GM08714 (cell line): Measurements from ENCODE around the gene LONRF2.

Experiments
- H3K4me3 ChIP-seq: fragments of 200-500 bp; sonication (Bioruptor generic); 2 replicates; pipeline ENCODE4 v1.5.1; 2014; ENCODE audit warnings: mild to moderate bottlenecking, low read length, inconsistent platforms
- ZNF274 ChIP-seq: IDR thresholded peaks from 2 replicates; pipeline ENCODE4 v1.6.1; 2012; ENCODE audit warnings: mild to moderate bottlenecking, low read depth, low read length

LONRF2 gene

GRCh38 chr2:100273387-100273786 lies 48.9 kb downstream of the LONRF2 start:
- no peak overlapping the region for H3K4me3 ChIP-seq
- TF ChIP-seq ZNF274, result no peak

DNA sequence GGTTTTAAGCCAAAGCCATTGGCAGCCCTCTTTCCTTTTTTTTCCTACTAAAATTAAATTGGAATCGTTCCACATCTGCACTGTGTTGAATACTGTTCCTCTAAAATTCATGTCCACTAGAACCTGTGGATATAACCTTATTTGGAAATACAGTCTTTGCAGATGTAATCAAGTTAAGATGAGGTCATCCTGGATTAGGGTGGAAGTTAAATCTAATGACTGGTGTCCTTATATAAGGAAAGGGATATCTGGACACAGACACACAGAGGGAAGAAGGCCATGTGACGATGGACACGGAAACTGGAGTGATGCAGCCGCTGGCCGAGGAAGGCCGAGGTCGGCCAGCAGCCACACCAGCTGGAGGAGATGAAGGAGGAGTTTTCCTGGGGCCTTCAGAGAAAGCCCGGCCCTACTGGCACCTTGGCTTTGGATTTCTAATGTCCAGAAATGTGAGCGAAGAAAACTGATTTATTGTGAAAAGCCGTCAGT lies 49.4 kb downstream of the LONRF2 start:
- TF ChIP-seq ZNF274, result no peak
- no peak overlapping the region for H3K4me3 ChIP-seq

- TF ChIP-seq ZNF274, result no peak
- H3K4me3 ChIP-seq, result no peak overlapping the region
Measured at GRCh38 chr2:100271210-100271609, 51.1 kb downstream of the LONRF2 start.

DNA sequence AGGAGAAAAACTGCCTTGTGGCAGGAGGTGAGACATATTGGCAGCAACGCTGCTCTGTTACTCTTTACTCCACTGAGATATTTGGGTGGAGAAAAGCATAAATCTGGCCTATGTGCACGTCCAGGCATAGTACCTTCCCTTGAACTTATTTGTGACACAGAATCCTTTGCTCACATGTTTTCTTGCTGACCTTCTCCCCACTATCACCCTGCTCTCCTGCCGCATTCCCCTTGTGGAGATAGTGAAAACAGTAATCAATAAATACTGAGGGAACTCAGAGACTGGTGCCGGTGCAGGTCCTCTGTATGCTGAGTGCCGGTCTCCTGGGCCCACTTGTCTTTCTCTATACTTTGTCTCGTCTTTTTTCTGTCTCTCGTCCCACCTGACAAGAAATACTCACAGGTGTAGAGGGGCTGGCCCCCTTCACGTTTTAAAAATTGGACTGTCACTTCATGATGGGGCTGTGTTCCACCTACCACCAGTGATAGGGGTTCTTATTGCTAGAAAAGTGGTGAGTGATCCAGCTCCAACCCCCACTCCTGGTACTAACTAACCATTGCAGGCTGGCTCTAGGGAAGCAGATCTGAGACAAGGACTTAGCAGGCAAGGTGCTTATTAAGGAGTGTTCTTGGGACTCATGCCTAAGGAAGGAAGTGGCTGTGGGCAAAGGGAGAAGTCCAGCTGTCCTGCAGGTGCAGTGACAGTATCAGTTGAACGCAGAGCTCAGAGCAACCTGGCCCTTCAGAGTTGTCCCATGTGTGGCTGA lies 51.7 kb downstream of the LONRF2 start:
- H3K4me3 ChIP-seq, result no peak overlapping the region
- TF ChIP-seq ZNF274, result no peak

- no peak for TF ChIP-seq ZNF274
Measured at GRCh38 chr2:100269889-100270288, 52.4 kb downstream of the LONRF2 start.

GRCh38 chr2:100268986-100269385 lies 53.3 kb downstream of the LONRF2 start:
- H3K4me3 ChIP-seq, result no peak overlapping the region
- TF ChIP-seq ZNF274, result no peak

More at GRCh38 chr2:100269889-100270288, 52.4 kb downstream of the LONRF2 start:
- no peak overlapping the region for H3K4me3 ChIP-seq

GRCh38 chr2:100267751-100268150 lies 54.5 kb downstream of the LONRF2 start:
- TF ChIP-seq ZNF274, result no peak
- no peak overlapping the region for H3K4me3 ChIP-seq

GRCh38 chr2:100266126-100266525 lies 56.2 kb downstream of the LONRF2 start:
- no peak overlapping the region for H3K4me3 ChIP-seq
- TF ChIP-seq ZNF274, result no peak

- TF ChIP-seq ZNF274, result no peak
Measured at GRCh38 chr2:100265226-100265625, 57.1 kb downstream of the LONRF2 start.

GRCh38 chr2:100264651-100265050 lies 57.6 kb downstream of the LONRF2 start:
- H3K4me3 ChIP-seq, result no peak overlapping the region
- TF ChIP-seq ZNF274, result no peak

More at GRCh38 chr2:100265226-100265625, 57.1 kb downstream of the LONRF2 start:
- no peak overlapping the region for H3K4me3 ChIP-seq

DNA sequence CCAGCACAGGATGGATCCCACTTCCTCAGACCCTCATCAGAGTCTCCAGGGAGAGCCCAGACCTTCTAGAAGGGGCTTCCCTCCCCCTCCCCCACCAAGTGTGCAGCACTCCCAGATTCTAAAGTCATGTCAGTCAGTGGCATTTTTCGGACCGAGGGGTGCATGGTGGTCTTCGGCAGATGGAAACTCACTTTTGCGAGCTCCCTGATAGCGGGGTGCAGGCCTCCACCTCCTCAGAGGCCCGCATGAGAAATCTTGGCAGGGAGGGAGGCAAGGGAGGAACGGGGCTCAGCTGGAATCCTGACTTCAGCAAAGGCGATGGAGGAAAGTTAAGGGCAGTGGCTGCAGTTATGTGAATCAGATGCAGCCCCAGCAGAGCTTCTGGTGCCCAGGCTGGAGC lies 58.2 kb downstream of the LONRF2 start:
- TF ChIP-seq ZNF274, result no peak
- H3K4me3 ChIP-seq, result no peak overlapping the region

DNA sequence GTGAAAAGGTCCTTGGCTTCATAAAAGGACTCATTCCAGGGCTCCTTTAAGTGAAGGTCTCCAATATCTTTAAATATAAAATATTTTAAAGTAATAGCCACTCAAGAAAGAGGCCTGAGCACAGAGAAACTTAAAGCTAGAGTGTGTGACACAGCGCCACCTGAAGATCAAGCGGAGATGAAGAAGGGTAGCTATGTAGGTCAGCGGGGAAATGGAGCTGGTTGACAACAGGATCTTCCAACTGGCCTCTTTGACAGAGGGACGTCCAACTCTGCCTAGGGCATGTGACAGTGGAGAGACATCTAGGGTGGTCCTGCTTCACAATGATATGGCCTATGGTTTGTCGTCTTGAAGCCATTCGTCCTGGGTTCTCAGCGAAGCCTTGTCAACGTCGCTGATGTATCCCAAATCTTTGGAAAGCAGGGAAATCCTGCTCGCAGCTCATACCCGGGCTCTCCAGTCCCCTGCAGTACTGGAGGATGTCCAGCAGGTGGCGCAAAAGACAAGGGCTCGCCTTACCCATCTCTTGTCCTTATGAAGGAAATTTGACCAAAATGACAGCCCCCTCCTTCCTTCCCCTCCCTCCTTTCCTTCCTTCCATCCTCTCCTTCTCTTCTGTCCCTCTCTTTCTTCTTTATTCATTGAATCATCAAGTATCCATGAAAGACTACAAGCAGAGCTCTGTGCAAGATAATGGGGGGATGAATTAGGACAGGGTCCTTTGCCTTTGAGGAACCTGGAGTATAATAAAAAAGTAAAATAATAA lies 59.6 kb downstream of the LONRF2 start:
- H3K4me3 ChIP-seq, result no peak overlapping the region
- no peak for TF ChIP-seq ZNF274

GRCh38 chr2:100262046-100262445 lies 60.3 kb downstream of the LONRF2 start:
- no peak for TF ChIP-seq ZNF274
- H3K4me3 ChIP-seq, result no peak overlapping the region

DNA sequence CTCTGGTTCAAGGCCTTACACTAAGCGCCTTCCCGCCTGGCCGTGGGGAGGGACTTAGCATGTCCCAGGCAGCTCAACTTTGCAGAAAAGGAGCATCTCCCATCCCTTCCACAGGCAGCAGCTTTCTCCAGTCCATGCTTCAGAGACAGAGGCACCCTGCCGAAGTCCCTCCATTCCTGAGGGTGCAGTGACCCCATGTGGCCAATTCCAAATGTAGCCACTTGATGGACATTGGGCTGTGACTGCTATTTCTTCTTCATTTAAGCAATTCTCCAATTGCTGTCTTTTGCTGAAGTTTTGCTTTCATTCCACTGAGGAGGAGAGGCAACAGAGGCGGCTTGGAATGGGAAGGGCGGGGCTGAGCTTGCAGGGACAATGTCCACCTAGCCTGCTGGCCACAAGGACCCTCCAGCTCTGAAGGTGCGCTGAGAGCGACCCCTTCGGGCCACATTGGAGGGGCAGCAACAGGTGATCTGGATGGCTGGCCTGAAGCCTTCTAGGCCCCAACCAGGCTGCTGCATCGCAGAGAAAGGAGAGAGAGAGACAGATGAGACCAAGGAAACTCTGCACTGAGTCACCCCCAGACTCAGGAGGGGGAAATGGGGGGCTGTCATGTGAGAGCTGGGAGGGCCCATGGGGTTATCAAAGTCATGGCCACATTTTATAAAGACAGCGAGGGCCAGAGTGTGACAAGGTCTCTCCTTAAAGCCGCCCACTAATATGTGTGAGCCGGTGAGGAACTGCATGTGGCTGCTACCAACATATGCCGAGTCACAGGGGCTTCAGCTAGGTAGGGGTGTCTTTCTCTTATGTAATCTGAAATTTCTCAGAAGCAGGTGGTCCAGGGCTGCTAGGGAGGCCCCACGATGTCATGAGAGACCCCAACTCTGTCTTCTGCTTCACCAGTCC lies 61.3 kb downstream of the LONRF2 start:
- TF ChIP-seq ZNF274, result no peak
- no peak overlapping the region for H3K4me3 ChIP-seq

DNA sequence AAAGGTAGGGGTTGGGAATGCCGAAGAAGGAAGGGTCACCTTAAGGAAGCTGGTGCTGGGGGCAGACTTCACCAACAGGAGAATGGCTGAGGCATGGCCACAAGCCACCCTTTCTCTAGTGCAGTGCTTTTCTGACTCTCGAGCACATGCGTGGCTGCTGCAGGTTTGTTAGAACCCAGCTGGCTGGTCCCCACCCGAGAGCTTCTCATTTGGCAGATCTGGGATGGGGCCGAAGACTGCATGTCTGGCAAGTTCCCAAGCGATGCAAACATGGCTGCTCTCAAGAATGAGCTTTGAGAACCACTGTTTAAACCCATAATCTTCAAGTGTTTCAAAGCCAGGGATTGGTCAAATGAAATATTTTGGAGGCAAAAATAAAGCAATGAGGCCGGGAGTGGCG lies 63.2 kb downstream of the LONRF2 start:
- TF ChIP-seq ZNF274, result no peak
- H3K4me3 ChIP-seq, result no peak overlapping the region
